H1 (cell line): ENCODE measurements around the gene CFAP141. TPM values are rescaled to one million over a fixed set of nuclear protein-coding genes. Genes with fewer than 3 reads are reported as not detected.

Source experiments
- CTCF ChIA-PET: fragments of 300-600 bp; sonication (Branson Sonifier 250); formaldehyde crosslinking; loops from one replicate; lab custom pipeline; 2021; ENCODE audit not compliant: partially characterized antibody; lab: Charles Lee
- POLR2A ChIA-PET: fragments of 300-600 bp; sonication (Branson Sonifier 250); formaldehyde crosslinking; loops from one replicate; lab custom pipeline; 2021; ENCODE audit warnings: inconsistent platforms; ENCODE audit not compliant: partially characterized antibody; lab: Charles Lee
- DNase-seq, 2 experiments: peaks; one replicate each; pipeline versions ENCODE4 v3.0.0 to v3.0.0-alpha.2; 2010 to 2022; ENCODE audit warnings: low spot score in 2 of 2, low read depth in 1 of 2, mixed read lengths in 1 of 2
- FAIRE-seq: peaks from 2 replicates; lab custom pipeline; 2011; peaks lifted over from hg19 to GRCh38; lab: Jason Lieb, UNC
- H2AFZ ChIP-seq: 2 replicates; pipeline ENCODE4 v1.8.1; 2012; ENCODE audit warnings: low read length, inconsistent platforms
- H2AK5ac ChIP-seq: 2 replicates; pipeline ENCODE4 v1.6.1; 2013; ENCODE audit warnings: low read depth, low read length
- H2BK120ac ChIP-seq: replicated peaks from 2 replicates; pipeline ENCODE3; 2013; ENCODE audit warnings: low read depth, low read length, inconsistent platforms
- H2BK12ac ChIP-seq: 2 replicates; pipeline ENCODE4 v1.6.1; 2013; ENCODE audit warnings: low read depth, low read length
- H2BK15ac ChIP-seq: 2 replicates; pipeline ENCODE4 v1.6.1; 2013; ENCODE audit warnings: low read length
- H2BK20ac ChIP-seq: 2 replicates; pipeline ENCODE4 v1.6.1; 2013; ENCODE audit warnings: low read length
- H2BK5ac ChIP-seq: 2 replicates; pipeline ENCODE4 v1.6.1; 2013; ENCODE audit warnings: low read depth, low read length
- H3K14ac ChIP-seq: 2 replicates; pipeline ENCODE4 v1.6.1; 2013; ENCODE audit warnings: inconsistent platforms; ENCODE audit not compliant: insufficient read length
- H3K18ac ChIP-seq: 2 replicates; pipeline ENCODE4 v1.6.1; 2013; ENCODE audit warnings: low read length; ENCODE audit errors: extremely low read depth
- H3K23ac ChIP-seq: 2 replicates; pipeline ENCODE4 v1.6.1; 2013; ENCODE audit warnings: inconsistent platforms; ENCODE audit not compliant: insufficient read length
- H3K23me2 ChIP-seq: 2 replicates; pipeline ENCODE4 v1.6.1; 2013; ENCODE audit warnings: low read depth, low read length
- H3K27ac ChIP-seq: 2 replicates; pipeline ENCODE4 v1.6.1; 2011; ENCODE audit warnings: low read depth, low read length, inconsistent platforms
- H3K27me3 ChIP-seq, 4 experiments: replicated peaks in 1 of 4; 1 replicate in 1 of 4; 2 replicates in 3 of 4; pipeline versions ENCODE4 v1.6.1 to v1.8.1; 2011 to 2013; ENCODE audit warnings: low read length in 3 of 4, mild to moderate bottlenecking in 3 of 4, inconsistent platforms in 2 of 4, mixed read lengths in 2 of 4, moderate library complexity in 1 of 4; ENCODE audit not compliant: control insufficient read depth in 3 of 4, insufficient read depth in 3 of 4; ENCODE audit errors: extremely low read depth in 1 of 4
- H3K36me3 ChIP-seq, 4 experiments: 2 replicates each; pipeline versions ENCODE4 v1.6.1 to v1.8.1; 2011 to 2013; ENCODE audit warnings: mild to moderate bottlenecking in 4 of 4, low read length in 3 of 4, moderate library complexity in 2 of 4, control low read depth in 1 of 4, inconsistent platforms in 1 of 4; ENCODE audit not compliant: insufficient read depth in 4 of 4, control insufficient read depth in 2 of 4
- H3K4ac ChIP-seq: replicated peaks from 2 replicates; pipeline ENCODE3; 2013; ENCODE audit warnings: low read length, low read depth, mixed read lengths, inconsistent platforms; ENCODE audit not compliant: insufficient read length
- H3K4me1 ChIP-seq, 4 experiments: replicated peaks in 1 of 4; 1 replicate in 1 of 4; 2 replicates in 3 of 4; pipeline versions ENCODE4 v1.6.1 to v1.8.1; 2011 to 2013; ENCODE audit warnings: low read length in 3 of 4, inconsistent platforms in 2 of 4, mixed read lengths in 1 of 4; ENCODE audit not compliant: insufficient read depth in 4 of 4, control insufficient read depth in 3 of 4
- H3K4me2 ChIP-seq, 2 experiments: 2 replicates each; pipeline versions ENCODE4 v1.6.1 to v1.8.1; 2011 to 2013; ENCODE audit warnings: low read depth in 2 of 2, low read length in 2 of 2, control low read depth in 1 of 2, inconsistent platforms in 1 of 2, mild to moderate bottlenecking in 1 of 2; ENCODE audit not compliant: insufficient read depth in 1 of 2
- H3K4me3 ChIP-seq, 4 experiments: fragments of 200-600, 300-600 bp in 1 of 4; sonication (generic), shearing (Covaris generic), sonication (Bioruptor Twin) in 1 of 4; 2 replicates each; pipeline versions ENCODE4 v1.5.1 to v1.8.1; 2011 to 2016; ENCODE audit warnings: low read length in 4 of 4, low read depth in 3 of 4, control low read depth in 2 of 4, inconsistent platforms in 2 of 4, mild to moderate bottlenecking in 2 of 4, mixed read lengths in 1 of 4, moderate library complexity in 1 of 4; ENCODE audit not compliant: insufficient read depth in 2 of 4; ENCODE audit errors: extremely low read depth in 1 of 4
- H3K56ac ChIP-seq: replicated peaks from 2 replicates; pipeline ENCODE3; 2013; ENCODE audit warnings: low read depth, mild to moderate bottlenecking, mixed read lengths, low read length, inconsistent platforms; ENCODE audit not compliant: insufficient read length
- H3K79me1 ChIP-seq: 2 replicates; pipeline ENCODE4 v1.6.1; 2013; ENCODE audit warnings: low read depth, low read length, control low read depth
- H3K79me2 ChIP-seq, 2 experiments: 2 replicates each; pipeline versions ENCODE4 v1.6.1 to v1.8.1; 2012 to 2013; ENCODE audit warnings: low read length in 2 of 2, mild to moderate bottlenecking in 2 of 2, inconsistent platforms in 1 of 2; ENCODE audit not compliant: insufficient read depth in 2 of 2, control insufficient read depth in 1 of 2
- H3K9ac ChIP-seq, 4 experiments: replicated peaks in 1 of 4; 1 replicate in 1 of 4; 2 replicates in 3 of 4; pipeline versions ENCODE4 v1.6.1 to v1.8.1; 2011 to 2013; ENCODE audit warnings: low read depth in 3 of 4, low read length in 3 of 4, control low read depth in 2 of 4, mild to moderate bottlenecking in 2 of 4, moderate library complexity in 2 of 4, inconsistent platforms in 1 of 4; ENCODE audit errors: extremely low read depth in 1 of 4
- H3K9me3 ChIP-seq, 2 experiments: 2 replicates each; pipeline versions ENCODE4 v1.6.1 to v1.8.1; 2012 to 2013; ENCODE audit warnings: mild to moderate bottlenecking in 2 of 2, moderate library complexity in 2 of 2, control low read depth in 1 of 2, inconsistent platforms in 1 of 2, low read depth in 1 of 2, low read length in 1 of 2, mixed read lengths in 1 of 2; ENCODE audit not compliant: insufficient read depth in 2 of 2
- H4K20me1 ChIP-seq, 2 experiments: replicated peaks in 1 of 2; 2 replicates each; pipeline versions ENCODE3 to v1.8.1; 2011 to 2013; ENCODE audit warnings: inconsistent platforms in 2 of 2, low read length in 2 of 2, mild to moderate bottlenecking in 1 of 2; ENCODE audit not compliant: insufficient read depth in 2 of 2, control insufficient read depth in 1 of 2
- H4K5ac ChIP-seq: 2 replicates; pipeline ENCODE4 v1.6.1; 2013; ENCODE audit warnings: low read length, low read depth, mixed read lengths, inconsistent platforms; ENCODE audit not compliant: insufficient read length
- H4K8ac ChIP-seq: 2 replicates; pipeline ENCODE4 v1.8.0; 2013; ENCODE audit warnings: mild to moderate bottlenecking, moderate library complexity, low read length, inconsistent platforms; ENCODE audit not compliant: insufficient read depth; ENCODE audit errors: extremely low read depth
- H4K91ac ChIP-seq: replicated peaks from 2 replicates; pipeline ENCODE3; 2013; ENCODE audit warnings: low read length, mixed read lengths, inconsistent platforms; ENCODE audit not compliant: insufficient read length
- ASH2L ChIP-seq: fragments of 200-600, 300-600 bp; sonication (generic); IDR thresholded peaks from one replicate; pipeline ENCODE4 v1.7.1; 2017; ENCODE audit warnings: low read length
- CBX5 ChIP-seq: fragments of 300-800, 300-1000 bp; sonication (generic); IDR thresholded peaks from 2 replicates; pipeline ENCODE4 v1.7.1; 2016; ENCODE audit warnings: antibody characterized with exemption, low read length, low read depth
- CHD2 ChIP-seq: IDR thresholded peaks from 2 replicates; pipeline ENCODE4 v1.6.1; 2012; ENCODE audit warnings: low read length, improper control_type of control experiment
- CREB1 ChIP-seq: IDR thresholded peaks from 2 replicates; pipeline ENCODE4 v1.6.1; 2012; ENCODE audit warnings: inconsistent platforms
- CTCF ChIP-seq, 3 experiments: IDR thresholded peaks; 1 replicate in 2 of 3; 2 replicates in 1 of 3; pipeline versions ENCODE4 v1.5.1 to v1.6.1; 2011; ENCODE audit warnings: low read length in 3 of 3, mild to moderate bottlenecking in 3 of 3, inconsistent platforms in 2 of 3, low read depth in 1 of 3, moderate library complexity in 1 of 3; ENCODE audit not compliant: insufficient read depth in 1 of 3; ENCODE audit errors: control extremely low read depth in 1 of 3
- HDAC6 ChIP-seq: IDR thresholded peaks from one replicate; pipeline ENCODE4 v1.7.1; 2012; ENCODE audit warnings: low read depth, mild to moderate bottlenecking, inconsistent platforms, low read length, moderate library complexity
- KDM4A ChIP-seq: IDR thresholded peaks from one replicate; pipeline ENCODE4 v1.7.1; 2012; ENCODE audit warnings: low read depth, mild to moderate bottlenecking, moderate library complexity, low read length, inconsistent platforms; ENCODE audit not compliant: severe bottlenecking
- KDM5A ChIP-seq: fragments of 200-600 bp; IDR thresholded peaks from 2 replicates; pipeline ENCODE4 v1.7.1; 2012; ENCODE audit warnings: mild to moderate bottlenecking, low read length, inconsistent platforms, mixed read lengths
- NRF1 ChIP-seq: IDR thresholded peaks from 2 replicates; pipeline ENCODE4 v1.6.1; 2011; ENCODE audit warnings: mild to moderate bottlenecking, low read depth, low read length, improper control_type of control experiment
- PHF8 ChIP-seq: fragments of 200-600 bp; sonication (generic); conservative IDR thresholded peaks from 2 replicates; pipeline ENCODE4 v1.7.1; 2012; ENCODE audit warnings: low read depth, mild to moderate bottlenecking, inconsistent platforms, low read length, moderate library complexity
- SIX5 ChIP-seq: IDR thresholded peaks from 2 replicates; pipeline ENCODE4 v1.6.1; 2011; ENCODE audit warnings: mild to moderate bottlenecking, low read depth, low read length
- ZNF274 ChIP-seq: IDR thresholded peaks from 2 replicates; pipeline ENCODE4 v1.7.0; 2012; ENCODE audit warnings: low read length, borderline replicate concordance; ENCODE audit errors: extremely low read depth
- WGBS, 2 experiments: shearing (Covaris generic) in 1 of 2; methylation state at CpG; one replicate each; pipeline versions ENCODE4 v1.1.6 to v1.1.7; 2013 to 2015; ENCODE audit warnings: low lambda C conversion rate in 2 of 2, mixed read lengths in 2 of 2, inconsistent platforms in 1 of 2, low coverage in 1 of 2, missing lambda C conversion rate in 1 of 2; ENCODE audit not compliant: insufficient replicate concordance in 2 of 2, insufficient coverage in 1 of 2, insufficient read length in 1 of 2; ENCODE audit errors: extremely low coverage in 1 of 2, missing lambda C conversion rate in 1 of 2; 5-methylcytosine and 5-hydroxymethylcytosine counted together
- polyA plus RNA-seq, 7 experiments: library from polyadenylated mRNA; depleted of rRNA in 3 of 7; stranded (reverse) in 5 of 7; unstranded in 2 of 7; fragments of >200 nt in 5 of 7; fragments of 200-250 nt in 2 of 7; gene quantifications; 1 replicate in 5 of 7; 2 replicates in 1 of 7; 4 replicates in 1 of 7; pipeline versions ENCODE4 v1.2.1 to v1.2.3, GENCODE V29; 2011 to 2013; ENCODE audit warnings: missing spikeins in 2 of 7, mixed read lengths in 2 of 7
- total RNA-seq: library from RNA; stranded (reverse); fragmentation: NEBNext Ultra II Directional; extraction: Animal tissue kit (Norgen Biotek cat#: 25700); gene quantifications from 2 replicates; pipeline ENCODE4 v1.2.1, GENCODE V29; 2021

The CFAP141 gene
- total and polyA plus RNA-seq, 2 of the 8 experiments (the other 6 are each of a cell fraction or from before 2014, with no cell fraction given) = not detected

GRCh38 chr1:154155251-154155650 is 50.9 kb downstream of the CFAP141 start:
- H3K23me2 ChIP-seq = no peaks in the 10 kb centered on the region; the same call in 1 of the 2 replicates
- peaks cover 5 to 49% (median 28%) of the 10 kb centered on the region in 4 experiments; a peak in 7 of 8 replicates for H3K36me3 ChIP-seq
- H3K79me2 ChIP-seq = peaks cover 0 to 4% of the 10 kb centered on the region in 2 experiments; a peak in 2 of 4 replicates
- ChIA-PET POLR2A (interaction anchor here (1.2 to 5.5 kb wide), 8 partner anchors 12 to 164 kb away, joined by 3 to 35 read pairs (median 6); partner anchors contain the start of gene RPS27), CTCF (interaction anchor here (0.6 kb wide), 1 partner anchor 128 kb away, joined by 3 read pairs; no protein-coding TSS in a partner anchor)
- no peaks in the 10 kb centered on the region for H3K27me3 ChIP-seq
- no peak overlapping the region for H3K9ac ChIP-seq
- H4K20me1 ChIP-seq = peaks cover 0 to 5% of the 10 kb centered on the region in 2 experiments
- H4K5ac ChIP-seq = no peak overlapping the region
- H2BK5ac ChIP-seq = no peak overlapping the region
- no peak overlapping the region for H2BK20ac ChIP-seq
- H3K9me3 ChIP-seq = no peaks in the 10 kb centered on the region
- H3K4ac ChIP-seq = no peak overlapping the region
- 91% methylated on average over 9 of the region's 9 CpGs; no CpG with 5 or more reads in 1 of the 2 experiments for WGBS, 2 experiments
- no peak overlapping the region for H2AK5ac ChIP-seq
- no peak overlapping the region for H2BK12ac ChIP-seq
- H4K91ac ChIP-seq = no peak overlapping the region
- H2AFZ ChIP-seq = no peak overlapping the region
- H3K27ac ChIP-seq = no peak overlapping the region
- H2BK15ac ChIP-seq = no peak overlapping the region
- H4K8ac ChIP-seq = no peak overlapping the region
- no peak for FAIRE-seq
- H3K4me1 ChIP-seq = peaks cover 0 to 3% (median 0%) of the 10 kb centered on the region in 4 experiments; a peak in 1 of 7 replicates
- no peak overlapping the region for H3K18ac ChIP-seq
- no peak overlapping the region for H3K4me2 ChIP-seq
- no peak overlapping the region for H3K14ac ChIP-seq
- H3K4me3 ChIP-seq = no peak overlapping the region
- H3K56ac ChIP-seq = no peak overlapping the region
- no peak overlapping the region for H2BK120ac ChIP-seq
- H3K79me1 ChIP-seq = no peaks in the 10 kb centered on the region
- no peak overlapping the region for H3K23ac ChIP-seq
- DNase-seq = no peak
- no peak for TF ChIP-seq CREB1
- TF ChIP-seq ASH2L = no peak
- no peak for TF ChIP-seq PHF8
- TF ChIP-seq KDM5A = no peak
- TF ChIP-seq CBX5 = no peak
- no peak for TF ChIP-seq CHD2
- no peak for TF ChIP-seq HDAC6
- TF ChIP-seq ZNF274 = no peak
- TF ChIP-seq KDM4A = no peak
- no peak for TF ChIP-seq CTCF (IDR thresholded peaks at IDR 0.05; ENCODE audit: control extremely low read depth in 1 of 3, insufficient read depth in 1 of 3, low read depth in 1 of 3, low read length in 3 of 3)
- no peak for TF ChIP-seq NRF1
- no peak for TF ChIP-seq SIX5
